ENCODE data around the gene IKBKG. TPM values are rescaled to one million over a fixed set of nuclear protein-coding genes. Genes with fewer than 3 reads are reported as not detected.

IKBKG gene
- total and polyA plus RNA-seq, 2 of the 4 experiments (the other 2 are of a cell fraction) = 16.5 to 38.2 TPM

DNA sequence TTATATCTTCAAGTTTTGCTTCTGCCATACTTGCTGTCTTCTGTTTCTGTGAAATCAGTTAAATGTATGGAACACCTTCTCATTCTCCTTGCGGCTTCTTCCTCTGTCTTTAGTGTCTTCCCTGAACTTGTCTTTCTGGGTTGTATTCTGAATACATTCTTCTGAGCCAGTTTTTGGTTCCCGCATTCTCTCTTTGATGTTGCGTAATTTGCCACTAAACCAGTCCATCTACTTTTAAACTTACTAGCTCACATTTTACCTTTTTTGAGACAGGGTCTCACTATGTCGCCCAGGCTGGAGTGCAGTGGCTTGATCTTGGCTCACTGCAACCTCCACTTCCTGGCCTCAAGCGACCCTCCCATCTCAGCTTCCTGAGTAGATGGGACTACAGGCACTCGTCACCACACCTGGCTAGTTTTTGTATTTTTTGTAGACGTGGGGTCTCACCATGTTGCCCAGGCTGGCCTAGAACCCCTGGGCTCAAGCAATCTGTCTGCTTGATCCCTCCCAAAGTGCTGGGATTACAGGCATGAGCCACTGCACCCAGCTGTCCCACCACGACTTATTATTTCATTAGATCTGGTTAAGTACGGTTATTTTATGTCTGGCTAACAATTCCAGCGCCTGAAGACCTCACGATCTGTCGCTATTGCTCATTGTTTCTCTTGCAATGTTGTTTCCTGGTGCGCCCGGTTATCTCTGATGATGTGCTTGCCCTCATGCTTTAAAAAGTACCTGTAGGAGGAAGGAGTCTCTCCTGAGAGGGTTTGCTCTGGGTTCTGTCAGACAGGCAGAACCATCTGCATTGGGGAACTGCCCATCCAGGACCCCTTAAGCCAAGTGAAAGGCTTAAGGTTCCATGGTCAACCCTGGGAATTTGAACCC is 21.6 kb upstream of the IKBKG start:
- no peak overlapping the region for H3K4me3 ChIP-seq (ENCODE audit: insufficient read depth, low read depth, low read length)
- peak overlapping the region; percentile 4; the same call in 1 of the 2 replicates for H2AK5ac ChIP-seq (ENCODE audit: low read depth, low read length)
- in situ Hi-C loops (cut with MboI; ENCODE audit: low sequenced_read_pairs) (loop anchor here (25.0 kb wide), 1 partner anchor 1564 kb away; no protein-coding TSS in a partner anchor), dilution Hi-C loops (cut with HindIII; ENCODE audit: low sequenced_read_pairs, unreplicated experiment) (no loop called here), intact Hi-C loops (cut with micrococcal nuclease) (no loop called here)
- no peaks in the 10 kb centered on the region for H4K20me1 ChIP-seq (ENCODE audit: insufficient read depth, low read length)
- DNase-seq = no peak
- CTCF ChIA-PET = no interaction called here
- no peak overlapping the region for H4K91ac ChIP-seq (ENCODE audit: insufficient read depth, low read depth, low read length)
- H3K27ac ChIP-seq (ENCODE audit: insufficient read depth, low read length) = peak overlapping the region; percentile 22; the same call in 1 of the 2 replicates
- WGBS, 2 experiments (ENCODE audit: extremely low coverage in 2 of 2, insufficient read length in 1 of 2) = 95% methylated on average over 4 of the region's 14 CpGs; no CpG with 5 or more reads in 1 of the 2 experiments
- H3K9me1 ChIP-seq (ENCODE audit: insufficient read depth, low read length) = 0 out of 2 replicates have a peak, but pooled peaks cover 2% of the 10 kb centered on the region
- H3K27me3 ChIP-seq (ENCODE audit: control insufficient read depth, insufficient read depth, low read length) = no peaks in the 10 kb centered on the region
- peak overlapping the region; percentile 37 for H2AK9ac ChIP-seq (replicated peaks; ENCODE audit: low read depth, low read length, poor library complexity)
- H3K14ac ChIP-seq (replicated peaks; ENCODE audit: low read depth, low read length) = no peak overlapping the region
- no peak overlapping the region for H3K9ac ChIP-seq (ENCODE audit: low read depth, low read length)
- no peak overlapping the region; the same call in 2 of the 3 replicates for H2BK15ac ChIP-seq (ENCODE audit: low read depth, low read length)
- H3K9me3 ChIP-seq (ENCODE audit: control insufficient read depth, insufficient read depth, low read length) = no peaks in the 10 kb centered on the region; the same call in 1 of the 2 replicates
- TF ChIP-seq RAD21 (IDR thresholded peaks at IDR 0.05; ENCODE audit: low read length) (no peak), CEBPB (IDR thresholded peaks at IDR 0.05; ENCODE audit: low read depth, low read length) (peak; percentile 81)
- H3K79me1 ChIP-seq (ENCODE audit: low read depth in 1 of 2, low read length in 2 of 2) = no peaks in the 10 kb centered on the region
- H3K4me2 ChIP-seq (ENCODE audit: low read depth, low read length) = no peak overlapping the region
- H2BK20ac ChIP-seq (ENCODE audit: low read depth, low read length) = no peak overlapping the region; the same call in 1 of the 2 replicates
- ATAC-seq (ENCODE audit: low read depth) = no peak
- no TSS peak for BruUV-seq (replicated peaks)
- peaks cover 10% of the 10 kb centered on the region for H3K4me1 ChIP-seq (ENCODE audit: control insufficient read depth, insufficient read depth, low read length)
- H3K18ac ChIP-seq (ENCODE audit: low read depth, low read length) = 0 out of 2 replicates have a peak overlapping the region, but pooled peaks have one; percentile 13
- 0 out of 2 replicates have a peak overlapping the region, but pooled peaks have one; percentile 24 for H3K4ac ChIP-seq (ENCODE audit: low read depth, low read length)
- POLR2A ChIA-PET (ENCODE audit: unreplicated experiment) = no interaction called here
- no peak overlapping the region for H4K8ac ChIP-seq (ENCODE audit: low read depth in 2 of 2, low read length in 2 of 2)
- peaks cover 7% of the 10 kb centered on the region; the same call in 1 of the 2 replicates for H3K36me3 ChIP-seq (ENCODE audit: control insufficient read depth, insufficient read depth, low read length)
- no peak overlapping the region for H2AFZ ChIP-seq (replicated peaks; ENCODE audit: low read length, poor library complexity)
- no peak overlapping the region for H2BK120ac ChIP-seq (ENCODE audit: low read depth, low read length)
- H2BK5ac ChIP-seq (ENCODE audit: low read depth, low read length, poor library complexity, severe bottlenecking) = no peak overlapping the region
- no peak overlapping the region for H3K23ac ChIP-seq (ENCODE audit: low read depth, low read length)
- H3K56ac ChIP-seq (ENCODE audit: extremely low read depth, insufficient read depth, low read length) = no peak overlapping the region
- peak overlapping the region; percentile 35; the same call in 1 of the 2 replicates for H4K5ac ChIP-seq (ENCODE audit: low read depth, low read length)
